ENCODE data around the gene TMEM229B.

TMEM229B gene

DNA sequence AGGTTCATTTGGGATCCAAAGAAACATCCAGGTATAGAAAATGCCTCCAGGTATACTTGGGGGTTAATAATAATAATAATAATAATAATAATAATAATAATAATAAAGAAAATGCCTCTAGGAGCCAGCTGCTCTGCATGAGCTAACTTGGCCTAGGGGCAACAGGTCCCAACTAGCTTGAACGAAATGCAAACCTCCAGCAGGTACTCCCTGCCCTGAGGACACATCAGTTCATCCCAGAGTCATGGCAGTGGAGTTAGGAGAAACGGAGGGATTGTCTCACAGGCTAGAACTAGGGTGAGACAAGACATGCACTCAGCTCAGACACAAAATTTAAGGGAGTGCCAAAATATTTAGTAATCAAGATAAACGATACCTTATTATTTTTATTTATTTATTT lies 12.5 kb upstream of the TMEM229B start:
- TF ChIP-seq, protein P1, sequence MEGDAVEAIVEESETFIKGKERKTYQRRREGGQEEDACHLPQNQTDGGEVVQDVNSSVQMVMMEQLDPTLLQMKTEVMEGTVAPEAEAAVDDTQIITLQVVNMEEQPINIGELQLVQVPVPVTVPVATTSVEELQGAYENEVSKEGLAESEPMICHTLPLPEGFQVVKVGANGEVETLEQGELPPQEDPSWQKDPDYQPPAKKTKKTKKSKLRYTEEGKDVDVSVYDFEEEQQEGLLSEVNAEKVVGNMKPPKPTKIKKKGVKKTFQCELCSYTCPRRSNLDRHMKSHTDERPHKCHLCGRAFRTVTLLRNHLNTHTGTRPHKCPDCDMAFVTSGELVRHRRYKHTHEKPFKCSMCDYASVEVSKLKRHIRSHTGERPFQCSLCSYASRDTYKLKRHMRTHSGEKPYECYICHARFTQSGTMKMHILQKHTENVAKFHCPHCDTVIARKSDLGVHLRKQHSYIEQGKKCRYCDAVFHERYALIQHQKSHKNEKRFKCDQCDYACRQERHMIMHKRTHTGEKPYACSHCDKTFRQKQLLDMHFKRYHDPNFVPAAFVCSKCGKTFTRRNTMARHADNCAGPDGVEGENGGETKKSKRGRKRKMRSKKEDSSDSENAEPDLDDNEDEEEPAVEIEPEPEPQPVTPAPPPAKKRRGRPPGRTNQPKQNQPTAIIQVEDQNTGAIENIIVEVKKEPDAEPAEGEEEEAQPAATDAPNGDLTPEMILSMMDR (IDR thresholded peaks at IDR 0.05; ENCODE audit: low read depth, low read length, missing control alignments): no peak
- no peak overlapping the region for H3K4me3 ChIP-seq (replicated peaks; ENCODE audit: low read depth, low read length)
- DNase-seq (ENCODE audit: extremely low read depth, low read depth): no peak

DNA sequence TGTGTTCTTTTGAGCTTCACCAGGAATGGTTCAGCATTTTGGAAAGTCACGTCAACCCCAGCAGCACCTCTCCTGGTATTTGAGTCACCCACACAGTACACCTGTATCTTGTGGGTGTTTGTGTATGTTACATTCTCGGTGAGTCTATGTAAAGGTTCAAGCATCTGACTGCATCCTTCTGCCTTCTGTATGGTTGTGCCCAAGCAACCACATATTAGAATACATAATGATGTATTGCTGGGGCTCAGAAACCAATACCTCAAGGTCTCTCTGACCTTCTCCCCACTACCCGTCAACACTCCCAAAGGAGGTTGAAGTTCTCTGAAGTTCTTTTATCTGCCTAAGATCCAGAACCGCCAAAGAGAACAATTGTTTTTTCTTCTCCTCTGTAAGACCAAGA lies 9.2 kb upstream of the TMEM229B start:
- TF ChIP-seq, protein P1 (IDR thresholded peaks at IDR 0.05; ENCODE audit: low read depth, low read length, missing control alignments): no peak
- DNase-seq (ENCODE audit: extremely low read depth, low read depth): no peak
- H3K4me3 ChIP-seq (replicated peaks; ENCODE audit: low read depth, low read length): no peak overlapping the region

DNA sequence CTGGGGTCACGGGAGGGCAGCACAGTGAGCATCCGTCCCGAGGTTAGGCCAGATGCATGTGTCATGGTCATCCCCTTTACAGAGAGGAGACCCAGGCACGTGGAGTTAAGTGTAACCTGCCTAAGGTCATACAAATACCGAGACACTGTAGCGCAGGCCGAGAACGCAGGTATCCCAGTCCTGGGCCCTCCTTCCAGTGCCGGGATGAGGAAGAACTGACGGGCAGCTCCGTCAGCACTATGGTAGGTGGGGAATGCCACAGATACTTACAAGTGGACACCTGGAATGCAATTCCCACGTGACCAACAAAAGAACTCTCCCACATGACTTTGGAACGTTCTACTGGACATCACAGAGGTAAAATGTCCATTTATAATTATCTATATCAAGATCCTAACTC lies 8.7 kb upstream of the TMEM229B start:
- no peak overlapping the region for H3K4me3 ChIP-seq (replicated peaks; ENCODE audit: low read depth, low read length)
- TF ChIP-seq, protein P1 (IDR thresholded peaks at IDR 0.05; ENCODE audit: low read depth, low read length, missing control alignments): no peak
- DNase-seq (ENCODE audit: extremely low read depth, low read depth): no peak

DNA sequence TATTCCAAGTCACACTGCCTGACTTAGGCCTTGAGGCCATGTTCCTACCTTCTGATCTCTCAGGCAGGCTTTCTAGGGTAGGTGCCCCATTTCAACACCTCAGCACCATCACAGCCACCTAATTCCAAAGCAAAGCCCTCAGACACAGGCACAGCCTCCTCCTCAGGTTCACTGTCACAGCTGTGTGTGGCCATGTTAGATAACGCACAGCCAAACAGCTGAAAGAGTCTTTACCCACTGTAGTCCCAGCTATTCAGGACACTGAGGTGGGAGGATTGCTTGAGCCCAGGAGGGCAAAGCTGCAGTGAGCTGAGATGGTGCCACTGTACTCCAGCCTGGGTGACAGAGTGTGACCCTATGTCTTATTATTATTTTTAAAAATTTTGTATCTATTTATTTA lies 7.3 kb upstream of the TMEM229B start:
- no peak for DNase-seq (ENCODE audit: extremely low read depth, low read depth)
- TF ChIP-seq, protein P1 (IDR thresholded peaks at IDR 0.05; ENCODE audit: low read depth, low read length, missing control alignments): no peak
- H3K4me3 ChIP-seq (replicated peaks; ENCODE audit: low read depth, low read length): no peak overlapping the region

DNA sequence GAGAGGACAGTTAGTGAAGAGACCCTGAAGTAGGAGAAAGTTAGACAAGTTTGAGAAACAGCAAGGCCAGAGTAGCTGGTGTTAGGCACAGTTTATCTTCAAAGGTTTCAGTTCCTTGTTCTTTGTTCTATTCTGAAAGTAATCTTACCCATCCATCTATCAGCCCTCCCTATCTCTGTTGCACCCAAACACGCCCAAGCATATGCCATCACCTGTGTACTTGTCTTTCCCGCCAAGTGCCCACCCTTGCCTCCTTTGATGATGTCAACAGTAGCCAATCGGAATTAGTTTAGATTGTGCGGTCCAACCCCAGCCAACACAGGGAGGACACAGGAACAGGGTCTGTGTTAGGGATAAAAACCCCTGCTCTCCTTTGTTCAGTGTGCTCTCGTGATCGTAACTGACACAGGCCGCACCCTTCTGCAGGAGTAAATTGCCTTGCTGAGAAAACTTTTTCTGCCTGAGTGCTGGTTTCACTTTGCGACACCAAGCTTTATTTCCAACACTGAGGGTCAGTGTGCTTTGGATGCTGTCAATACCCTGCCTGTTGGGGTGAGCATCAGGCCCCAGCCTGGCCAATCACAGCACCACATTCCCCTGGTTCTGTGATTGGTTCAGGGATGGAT lies 4.7 kb upstream of the TMEM229B start:
- DNase-seq (ENCODE audit: extremely low read depth, low read depth): no peak
- no peak overlapping the region for H3K4me3 ChIP-seq (replicated peaks; ENCODE audit: low read depth, low read length)
- TF ChIP-seq, protein P1 (IDR thresholded peaks at IDR 0.05; ENCODE audit: low read depth, low read length, missing control alignments): no peak

DNA sequence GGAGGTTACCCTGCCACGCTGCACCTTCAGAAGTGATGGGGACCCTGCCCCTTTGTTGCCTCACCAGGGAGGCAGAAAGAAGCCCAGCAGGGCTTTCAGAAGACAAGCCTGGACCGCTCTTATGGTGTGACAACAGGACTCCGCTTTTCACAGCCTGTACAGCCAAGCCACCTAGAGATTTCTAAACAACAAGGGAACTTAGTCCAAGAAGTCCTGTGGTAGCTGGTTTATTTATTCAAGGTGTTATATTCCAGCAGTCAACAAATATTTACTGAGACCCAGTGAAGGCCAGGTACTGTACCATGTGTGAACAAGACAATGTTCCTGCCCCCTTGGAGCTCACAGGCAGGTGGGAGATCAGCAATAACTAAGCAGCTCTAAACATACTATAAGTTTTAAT lies 4.0 kb upstream of the TMEM229B start:
- H3K4me3 ChIP-seq (replicated peaks; ENCODE audit: low read depth, low read length): no peak overlapping the region
- no peak for DNase-seq (ENCODE audit: extremely low read depth, low read depth)
- TF ChIP-seq, protein P1 (IDR thresholded peaks at IDR 0.05; ENCODE audit: low read depth, low read length, missing control alignments): no peak

All from HFF-Myc (cell line).